Astrocyte of the cerebellum (primary cell): Measurements from ENCODE around the gene DDX23.
"Not testable (repeated sequence)": the region's sequence is repeated elsewhere in the genome, so short reads cannot be mapped to it uniquely, and the experiment has no call there.

Experiments
- DNase-seq: peaks from one replicate; pipeline ENCODE4 v3.0.0-alpha.2; 2011; ENCODE audit warnings: low read depth
- H3K4me3 ChIP-seq: 2 replicates; pipeline ENCODE4 v1.5.1; 2011; ENCODE audit warnings: mild to moderate bottlenecking, low read depth, low read length, moderate library complexity
- in situ Hi-C: cut with HindIII; loops from 2 replicates; pipeline ENCODE4 v1.10.0; 2017; ENCODE audit warnings: low sequenced_read_pairs
- TF ChIP-seq, protein P1 (sequence below): IDR thresholded peaks from 2 replicates; pipeline ENCODE4 v1.5.1; 2012; ENCODE audit warnings: low read length, low read depth, moderate library complexity, mild to moderate bottlenecking; ENCODE audit errors: missing control alignments

The DDX23 gene

DNA sequence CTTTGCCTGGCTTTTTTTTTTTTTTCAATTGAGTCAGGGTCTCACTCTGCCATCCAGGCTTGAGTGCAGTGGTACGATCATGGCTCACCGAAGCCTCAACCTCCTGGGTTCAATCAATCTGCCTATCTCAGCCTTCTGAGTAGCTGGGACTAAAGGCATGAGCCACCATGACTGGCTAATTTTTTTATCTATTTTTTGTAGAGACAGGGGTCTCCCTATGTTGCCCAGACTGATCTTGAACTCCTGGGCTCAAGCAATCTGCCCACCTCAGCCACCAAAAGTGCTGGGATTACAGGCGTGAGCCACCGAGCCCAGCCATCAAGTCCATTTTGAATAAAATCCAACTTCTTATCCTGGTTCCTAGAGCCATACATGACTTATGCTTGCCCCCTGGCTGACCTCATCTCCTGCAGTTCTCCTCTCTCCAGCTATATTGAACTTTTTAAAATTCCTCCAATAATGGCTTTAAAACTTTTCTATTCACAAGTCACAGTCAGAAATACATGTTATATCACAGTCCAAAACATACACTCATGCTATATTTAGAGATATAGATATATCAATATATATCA is 24.1 kb upstream of the DDX23 start:
- in situ Hi-C loops = no loop called here
- TF ChIP-seq, protein P1, sequence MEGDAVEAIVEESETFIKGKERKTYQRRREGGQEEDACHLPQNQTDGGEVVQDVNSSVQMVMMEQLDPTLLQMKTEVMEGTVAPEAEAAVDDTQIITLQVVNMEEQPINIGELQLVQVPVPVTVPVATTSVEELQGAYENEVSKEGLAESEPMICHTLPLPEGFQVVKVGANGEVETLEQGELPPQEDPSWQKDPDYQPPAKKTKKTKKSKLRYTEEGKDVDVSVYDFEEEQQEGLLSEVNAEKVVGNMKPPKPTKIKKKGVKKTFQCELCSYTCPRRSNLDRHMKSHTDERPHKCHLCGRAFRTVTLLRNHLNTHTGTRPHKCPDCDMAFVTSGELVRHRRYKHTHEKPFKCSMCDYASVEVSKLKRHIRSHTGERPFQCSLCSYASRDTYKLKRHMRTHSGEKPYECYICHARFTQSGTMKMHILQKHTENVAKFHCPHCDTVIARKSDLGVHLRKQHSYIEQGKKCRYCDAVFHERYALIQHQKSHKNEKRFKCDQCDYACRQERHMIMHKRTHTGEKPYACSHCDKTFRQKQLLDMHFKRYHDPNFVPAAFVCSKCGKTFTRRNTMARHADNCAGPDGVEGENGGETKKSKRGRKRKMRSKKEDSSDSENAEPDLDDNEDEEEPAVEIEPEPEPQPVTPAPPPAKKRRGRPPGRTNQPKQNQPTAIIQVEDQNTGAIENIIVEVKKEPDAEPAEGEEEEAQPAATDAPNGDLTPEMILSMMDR = no peak
- DNase-seq = no peak
- H3K4me3 ChIP-seq = no peak overlapping the region

DNA sequence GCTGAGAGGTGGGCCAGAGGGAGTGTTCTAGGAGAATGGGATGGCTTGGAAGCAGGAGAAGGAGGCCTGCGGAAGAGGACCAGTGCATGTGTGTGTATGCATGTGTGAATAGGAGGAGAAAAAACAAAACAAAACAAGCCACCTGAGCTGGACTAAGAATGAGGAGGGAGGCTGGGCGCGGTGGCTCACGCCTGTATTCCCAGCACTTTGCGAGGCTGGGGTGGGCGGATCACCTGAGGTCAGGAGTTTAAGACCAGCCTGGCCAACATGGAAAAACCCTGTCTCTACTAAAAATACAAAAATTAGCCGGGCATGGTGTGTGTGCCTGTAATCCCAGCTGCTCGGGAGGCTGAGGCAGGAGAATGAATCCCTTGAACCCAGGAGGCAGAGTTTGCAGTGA is 21.6 kb upstream of the DDX23 start:
- H3K4me3 ChIP-seq, in situ Hi-C loops, DNase-seq: not testable (repeated sequence)

DNA sequence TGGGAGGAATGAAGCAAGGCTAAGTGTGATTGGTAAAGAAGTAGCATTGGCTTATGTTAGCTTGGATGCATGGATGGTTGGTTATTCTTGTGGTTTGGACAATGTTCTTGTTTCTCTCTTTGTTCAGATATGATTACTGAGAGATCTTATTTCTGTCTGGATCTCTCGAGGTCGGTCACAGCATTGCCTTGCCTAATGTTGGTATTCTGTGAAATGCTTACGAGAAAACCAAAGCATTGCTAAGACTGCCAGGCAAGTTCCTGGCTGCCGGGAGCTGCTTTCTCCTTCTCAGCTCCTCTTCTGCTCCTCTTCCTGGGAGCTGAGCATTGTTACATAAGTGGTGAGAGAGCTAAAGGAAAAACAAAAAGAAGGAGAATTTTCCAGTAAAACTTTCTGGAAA is 21.1 kb upstream of the DDX23 start:
- H3K4me3 ChIP-seq = no peak overlapping the region
- DNase-seq = no peak
- TF ChIP-seq, protein P1 = no peak
- in situ Hi-C loops = no loop called here

DNA sequence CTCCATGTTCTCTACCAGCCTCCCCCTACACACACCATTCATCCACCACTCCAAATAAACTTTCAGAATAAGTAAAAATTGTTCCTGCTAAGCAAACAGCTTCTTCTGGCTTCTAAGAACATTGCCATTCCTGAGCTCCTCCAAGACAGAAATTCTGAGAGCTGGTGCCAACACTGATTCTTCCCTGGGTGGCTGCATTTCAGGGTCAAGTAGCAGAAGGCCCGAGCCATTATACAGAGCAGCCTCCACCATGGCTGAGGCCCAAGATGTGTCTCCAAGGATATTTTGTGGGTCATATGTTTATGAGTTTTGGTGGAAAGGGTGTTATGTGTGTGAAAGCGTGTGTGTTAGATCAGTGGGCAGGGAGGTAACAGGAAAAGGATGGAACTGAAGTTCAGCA is 17.2 kb upstream of the DDX23 start:
- in situ Hi-C loops = no loop called here
- DNase-seq = no peak
- H3K4me3 ChIP-seq = no peak overlapping the region
- TF ChIP-seq, protein P1 = no peak

- no peak overlapping the region for H3K4me3 ChIP-seq
- TF ChIP-seq, protein P1 = no peak
- DNase-seq = no peak
- in situ Hi-C loops = no loop called here
Observed at GRCh38 chr12:48868451-48868850, 16.5 kb upstream of the DDX23 start.

DNA sequence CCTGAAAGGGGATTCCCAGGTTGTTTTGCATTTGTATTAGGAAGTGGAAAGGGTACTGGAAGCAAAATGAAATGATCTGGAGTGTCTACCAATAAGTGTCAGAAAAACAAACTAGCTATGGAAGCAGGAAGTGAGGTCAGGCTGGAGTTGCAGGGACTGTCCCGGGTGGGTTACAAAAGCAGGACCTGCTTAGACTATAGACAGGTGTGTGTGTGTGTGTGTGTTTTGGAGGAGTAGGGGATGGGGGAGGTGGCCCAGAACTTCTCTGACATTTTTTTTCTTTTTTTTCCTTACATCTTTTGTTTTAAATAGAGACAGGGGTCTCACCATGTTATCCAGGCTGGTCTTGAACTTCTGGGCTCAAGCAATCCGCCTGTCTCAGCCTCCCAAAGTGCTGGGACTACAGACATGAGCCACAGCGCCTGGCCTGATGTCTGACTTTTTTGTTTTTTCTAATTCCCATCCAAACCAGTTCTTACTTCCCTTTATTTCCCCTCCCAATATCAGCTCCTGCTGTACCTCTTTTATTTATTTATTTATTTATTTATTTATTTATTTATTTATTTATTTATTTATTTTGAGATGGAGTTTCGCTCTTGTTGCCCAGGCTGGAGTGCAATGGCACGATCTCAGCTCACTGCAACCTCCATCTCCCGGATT is 14.2 kb upstream of the DDX23 start:
- DNase-seq = no peak
- TF ChIP-seq, protein P1 = no peak
- peak overlapping the region; percentile 48 for H3K4me3 ChIP-seq
- in situ Hi-C loops = no loop called here

DNA sequence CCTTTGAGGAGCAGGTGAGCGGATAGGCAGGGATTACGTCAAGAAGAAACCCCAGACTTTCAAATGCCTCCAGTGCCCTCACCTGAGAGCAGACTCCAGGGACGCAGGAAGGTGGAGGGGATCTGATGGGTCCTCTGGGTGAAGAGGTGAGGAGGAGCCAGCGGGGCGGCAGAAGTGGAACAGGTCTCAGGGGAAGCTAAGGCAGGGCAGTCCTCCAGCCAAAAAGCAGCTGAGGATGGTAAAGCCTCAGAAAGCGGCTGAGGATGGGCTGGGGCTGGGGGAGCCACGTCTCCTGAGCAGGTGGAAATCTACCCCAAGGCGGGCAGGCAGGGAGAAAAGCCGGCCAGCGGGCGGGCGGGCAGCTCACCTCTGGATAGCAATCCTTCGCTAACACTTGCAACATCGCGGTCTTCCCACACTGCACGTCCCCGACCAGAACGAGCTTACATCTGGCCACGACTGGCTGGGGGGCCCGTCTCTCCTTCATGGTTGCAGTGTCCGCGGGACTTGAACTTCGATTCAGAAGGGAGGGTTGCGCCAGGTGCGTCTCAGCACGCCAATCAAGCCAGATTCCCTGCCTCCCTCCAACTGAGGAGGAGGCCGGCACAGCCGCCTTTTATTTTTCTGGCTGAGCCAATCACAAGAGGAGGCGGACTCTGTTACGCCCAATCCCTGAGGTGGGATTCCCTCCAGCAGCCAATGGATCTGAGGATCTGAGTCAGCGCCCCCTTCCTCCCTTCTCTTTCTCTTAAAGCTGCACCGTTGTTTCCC is 13.5 kb upstream of the DDX23 start, which contains the start of gene RND1:
RND1 (minus strand) TSS at position 590 of the 771 bp plus-strand sequence; CDS start at position 487, 103 bp downstream.
- in situ Hi-C loops = no loop called here
- TF ChIP-seq, protein P1 = peak; percentile 28
- peak within 1 kb of the TSS; percentile 48 for H3K4me3 ChIP-seq
- peak; percentile 81 for DNase-seq
